ENCODE measurements around the gene COQ3.

The COQ3 gene, protein sequence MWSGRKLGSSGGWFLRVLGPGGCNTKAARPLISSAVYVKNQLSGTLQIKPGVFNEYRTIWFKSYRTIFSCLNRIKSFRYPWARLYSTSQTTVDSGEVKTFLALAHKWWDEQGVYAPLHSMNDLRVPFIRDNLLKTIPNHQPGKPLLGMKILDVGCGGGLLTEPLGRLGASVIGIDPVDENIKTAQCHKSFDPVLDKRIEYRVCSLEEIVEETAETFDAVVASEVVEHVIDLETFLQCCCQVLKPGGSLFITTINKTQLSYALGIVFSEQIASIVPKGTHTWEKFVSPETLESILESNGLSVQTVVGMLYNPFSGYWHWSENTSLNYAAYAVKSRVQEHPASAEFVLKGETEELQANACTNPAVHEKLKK

DNA sequence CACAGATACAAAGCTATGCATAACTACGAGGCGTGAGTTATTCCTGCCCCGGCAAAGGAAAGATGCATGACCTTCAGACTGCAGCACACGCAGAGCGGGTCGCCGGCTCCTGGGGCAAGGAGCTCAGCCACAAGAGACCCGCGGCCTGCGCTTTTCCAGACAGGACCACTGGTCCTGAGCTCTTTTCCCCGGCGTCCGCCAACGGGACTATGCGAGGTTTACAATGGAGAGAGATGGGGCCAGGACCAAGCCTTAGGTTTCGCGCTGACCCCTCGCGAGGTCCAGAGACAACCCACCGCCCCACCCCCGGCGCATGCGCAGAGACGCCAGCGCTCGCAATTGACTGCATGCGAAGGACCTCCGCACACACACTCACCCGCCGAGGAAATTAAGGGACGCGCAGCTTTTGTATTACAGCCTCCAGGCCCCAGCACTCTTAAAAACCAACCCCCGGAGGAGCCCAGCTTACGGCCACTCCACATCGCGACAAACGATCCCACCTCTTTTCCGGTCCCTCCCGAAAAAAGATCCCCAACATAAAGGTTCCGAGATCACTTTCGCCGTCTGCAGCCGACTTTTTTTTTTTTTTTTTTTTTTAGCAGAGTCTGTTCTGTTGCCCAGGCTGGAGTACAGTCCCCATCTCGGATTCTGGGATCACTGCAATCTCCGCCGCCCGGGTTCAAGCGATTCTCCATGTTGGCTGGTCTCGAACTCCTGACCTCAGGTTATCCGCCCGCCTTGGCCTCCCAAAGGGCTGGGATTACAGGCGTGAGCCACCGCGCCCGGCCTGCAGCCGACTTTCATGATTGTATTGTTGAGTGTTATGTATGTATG is at the start of gene COQ3:
Gene COQ3 (minus strand): TSS at position 498 of the 834 bp plus-strand sequence. CDS start 16 bp downstream, at position 482.
- peak; percentile 62 for DNase-seq

DNA sequence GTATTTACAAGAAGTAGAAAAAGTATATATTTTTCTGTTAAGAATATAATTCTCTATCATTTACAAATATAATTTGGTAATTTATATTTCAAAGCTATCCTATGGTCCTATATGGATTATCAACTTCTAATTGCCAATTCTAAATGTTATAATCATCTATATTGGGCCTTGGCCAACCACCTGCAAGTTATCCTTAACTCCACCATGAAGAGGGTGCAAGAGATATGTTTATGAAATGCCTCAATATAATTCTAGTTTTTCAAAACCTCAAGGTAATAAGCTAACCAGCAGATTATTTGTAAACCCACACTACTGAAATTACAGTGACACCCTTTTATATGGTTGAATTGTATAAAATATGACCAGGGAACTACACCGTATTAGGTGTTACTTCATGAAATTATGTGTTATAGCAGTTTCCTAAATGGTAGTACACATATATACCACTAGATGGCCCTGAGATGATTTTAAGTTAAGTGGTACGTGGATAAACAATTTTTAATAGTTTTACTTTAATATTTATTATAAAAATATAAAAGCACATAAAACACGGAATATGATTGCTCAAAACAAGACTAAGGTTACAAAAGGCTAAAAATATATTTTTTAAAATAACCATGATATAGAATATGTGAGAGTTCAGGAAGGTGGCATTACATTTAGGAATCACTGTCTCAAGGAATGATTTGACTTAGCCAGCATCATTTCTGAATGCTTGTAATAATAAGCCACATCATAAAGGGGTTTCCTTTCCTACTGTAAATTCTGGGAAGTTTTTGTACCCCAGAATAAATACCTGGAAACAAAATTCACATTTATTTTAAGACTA is 40.9 kb upstream of the COQ3 start:
- DNase-seq, result peak; percentile 14

DNA sequence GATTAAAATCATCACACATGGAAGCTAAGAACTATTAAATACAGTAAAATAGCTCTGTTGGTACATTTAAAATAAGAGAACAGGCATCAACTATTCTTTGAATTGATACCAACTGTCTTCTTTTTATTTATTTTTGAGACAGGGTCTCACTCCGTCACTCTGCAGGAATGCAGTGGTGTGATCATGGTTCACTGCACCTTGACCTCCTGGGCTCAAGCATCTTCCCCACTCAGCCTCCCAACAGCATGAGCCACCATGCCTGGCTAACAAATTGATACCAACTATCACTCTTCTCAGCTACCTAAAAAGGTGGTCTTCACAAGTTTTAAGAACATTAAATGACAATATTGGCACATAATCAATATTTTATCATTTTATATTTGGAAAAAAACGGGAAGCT is 38.9 kb upstream of the COQ3 start:
- DNase-seq, result no peak

DNA sequence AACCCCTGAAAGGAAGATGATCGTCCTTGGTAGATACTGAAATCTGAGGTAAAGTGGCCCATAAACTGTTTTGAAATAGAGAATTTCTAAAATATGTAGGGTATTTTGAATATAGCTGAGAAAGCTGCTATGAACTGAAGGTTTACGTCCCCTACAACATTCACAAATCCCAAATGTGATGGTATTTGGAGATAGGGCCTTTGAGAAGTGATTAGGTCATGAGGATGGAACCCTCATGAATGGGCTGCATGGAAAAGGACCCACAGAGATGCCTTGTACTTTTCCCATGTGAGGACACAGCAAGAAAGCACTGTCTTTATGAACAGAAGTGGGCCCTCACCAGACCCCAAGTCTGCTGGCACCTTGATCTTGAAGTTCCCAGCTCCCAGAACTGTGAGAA is 37.9 kb upstream of the COQ3 start:
- DNase-seq, result no peak

DNA sequence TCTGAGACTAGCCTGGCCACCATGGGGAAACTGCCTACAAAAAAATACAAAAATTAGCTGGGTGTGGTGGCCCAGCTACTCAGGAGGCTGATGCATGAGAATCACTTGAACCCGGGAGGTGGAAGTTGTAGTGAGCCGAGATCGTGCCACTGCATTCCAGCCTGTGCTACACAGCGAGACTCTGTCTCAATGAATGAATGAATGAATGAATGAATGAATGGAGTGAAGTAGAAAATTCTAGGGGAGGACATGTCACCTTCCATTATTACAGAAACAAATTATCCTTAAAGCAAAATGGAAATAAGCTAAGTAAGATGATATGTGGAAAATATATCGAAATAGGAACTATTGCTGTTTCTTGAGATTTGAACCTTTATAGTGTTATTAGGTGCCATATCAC is 34.0 kb upstream of the COQ3 start:
- DNase-seq, result no peak

DNA sequence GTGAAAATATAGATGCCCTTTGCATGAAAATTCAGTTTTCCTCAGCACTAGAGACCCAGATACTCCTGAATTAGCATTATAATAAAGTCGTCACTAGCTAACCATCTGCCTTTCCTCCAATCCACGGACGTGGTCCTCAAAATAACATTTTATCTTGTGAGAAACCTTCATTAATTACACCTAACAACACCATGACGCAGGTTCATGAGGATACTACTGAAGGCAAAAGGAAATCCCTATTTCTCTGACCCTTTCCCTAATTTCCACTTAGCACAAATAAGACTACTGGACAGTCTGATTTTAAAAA is 32.4 kb upstream of the COQ3 start:
- no peak for DNase-seq

DNA sequence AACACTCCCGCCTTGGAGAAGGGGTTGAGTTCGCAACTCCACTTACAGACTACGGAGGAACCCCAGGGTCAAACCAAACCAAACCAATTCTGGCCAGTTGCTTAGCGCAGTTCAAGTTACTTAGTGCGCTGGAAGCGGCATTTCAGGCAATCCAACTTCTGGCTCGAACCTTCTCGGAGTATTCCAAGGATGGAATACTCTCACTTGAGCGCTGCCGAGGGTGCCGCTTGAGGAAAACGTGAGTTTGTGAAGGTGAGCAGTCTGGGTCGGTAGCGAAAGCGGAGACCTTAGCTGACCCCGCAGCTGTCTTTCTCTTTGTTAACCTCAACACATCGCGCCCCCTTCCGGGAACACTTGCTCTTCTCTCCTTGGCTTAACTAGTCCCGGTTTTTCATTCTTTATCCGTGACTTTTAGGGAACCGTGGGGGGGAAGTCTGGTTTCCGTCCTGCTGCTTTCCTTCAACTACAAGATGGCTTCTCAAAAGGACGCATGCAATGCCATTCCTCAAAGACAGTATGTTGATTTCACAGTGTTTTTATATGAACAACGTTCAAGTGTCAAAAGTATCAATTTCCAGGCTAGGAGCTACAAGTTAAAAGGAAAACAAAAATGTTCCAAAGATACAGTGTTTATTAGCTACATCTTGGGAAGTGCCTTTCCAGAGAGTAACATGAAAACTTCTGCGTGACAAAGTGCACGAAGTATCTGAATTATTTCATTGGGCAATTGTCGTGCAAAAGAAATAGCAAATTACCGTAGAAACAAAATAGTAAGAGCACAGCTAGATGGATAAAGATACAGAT is 31.9 kb upstream of the COQ3 start:
- DNase-seq, result peak; percentile 83

DNA sequence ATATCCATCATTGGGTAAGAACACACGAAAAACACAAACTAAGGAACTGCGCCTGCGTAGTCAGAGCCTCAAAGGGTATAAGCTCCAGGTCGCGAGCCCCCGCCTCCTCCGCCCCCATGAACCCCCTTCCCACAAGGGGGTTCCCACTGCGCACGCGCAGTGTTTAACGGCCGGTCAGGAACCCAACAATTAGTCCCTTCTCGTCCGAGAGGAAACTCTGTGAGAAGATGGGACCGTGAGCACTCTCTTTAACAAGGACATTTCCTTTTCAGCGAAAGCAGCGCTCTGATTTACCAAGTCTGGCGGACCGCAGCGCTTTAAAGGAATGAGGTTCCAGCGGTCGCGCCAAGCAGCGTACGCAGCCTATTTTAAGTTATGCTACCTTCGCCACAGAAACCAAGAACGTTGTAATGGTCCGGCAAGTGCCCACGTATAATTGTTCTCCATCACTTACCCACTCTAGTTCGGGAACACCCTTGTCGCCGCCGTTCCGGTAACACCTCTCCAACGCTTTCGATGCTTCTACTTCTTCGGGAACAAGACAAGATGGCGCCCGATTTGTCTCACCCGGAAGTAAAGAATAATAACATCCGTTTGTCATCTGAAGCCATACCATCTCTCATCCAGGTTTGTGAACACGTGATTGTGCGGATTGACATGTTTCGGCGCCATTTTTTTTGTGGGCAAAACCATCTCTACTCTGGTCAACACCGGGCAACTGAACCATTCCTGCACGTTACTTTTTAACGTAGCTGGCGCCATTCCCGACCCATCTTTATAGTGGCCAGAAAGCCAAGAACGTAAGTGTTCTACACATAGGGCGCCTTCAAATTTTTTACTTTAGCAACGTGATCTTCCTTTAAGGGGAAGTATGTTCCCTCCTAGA is 31.0 kb upstream of the COQ3 start, which contains the start of gene PNISR:
Gene PNISR (minus strand): TSS at position 548 of the 886 bp plus-strand sequence. CDS start 10,649 bp downstream, outside the sequence.
- peak; percentile 95 for DNase-seq

DNA sequence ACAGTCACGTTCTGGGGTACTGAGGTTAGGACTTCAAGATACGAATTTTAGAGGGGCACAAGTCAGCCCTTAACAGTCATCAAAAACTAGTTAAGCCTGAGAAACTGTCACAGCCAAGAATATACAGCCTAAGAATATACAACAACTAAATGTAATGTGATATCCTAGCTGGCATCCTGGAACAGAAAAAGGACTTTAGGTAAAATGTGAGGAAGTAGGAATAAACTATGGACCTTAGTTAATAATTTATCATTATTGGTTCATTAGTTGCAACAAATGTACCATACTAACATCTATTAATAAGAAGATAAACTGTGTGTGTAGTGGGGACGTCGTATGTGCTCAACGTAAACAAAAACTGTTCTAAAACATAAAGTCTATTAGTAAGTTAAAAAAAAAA is 30.0 kb upstream of the COQ3 start:
- DNase-seq, result no peak

DNA sequence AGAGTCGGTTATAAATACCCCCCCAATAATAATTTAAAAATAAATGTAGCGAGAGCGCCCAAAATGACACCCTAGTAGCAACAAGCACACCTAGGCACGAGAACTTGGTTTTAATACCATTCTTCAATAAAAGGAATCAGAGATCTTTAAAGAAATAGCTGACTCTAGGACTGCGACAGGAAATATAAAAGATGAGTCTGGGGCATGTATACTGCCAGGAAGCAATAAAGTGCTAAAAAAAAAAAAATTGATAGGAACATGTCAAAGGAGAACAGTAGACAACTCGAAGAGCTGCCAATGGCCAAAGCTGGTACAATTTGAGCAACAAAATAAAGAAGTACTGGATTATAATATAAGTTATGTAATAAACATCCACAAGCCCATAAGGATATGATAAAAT is 28.9 kb upstream of the COQ3 start:
- no peak for DNase-seq

DNA sequence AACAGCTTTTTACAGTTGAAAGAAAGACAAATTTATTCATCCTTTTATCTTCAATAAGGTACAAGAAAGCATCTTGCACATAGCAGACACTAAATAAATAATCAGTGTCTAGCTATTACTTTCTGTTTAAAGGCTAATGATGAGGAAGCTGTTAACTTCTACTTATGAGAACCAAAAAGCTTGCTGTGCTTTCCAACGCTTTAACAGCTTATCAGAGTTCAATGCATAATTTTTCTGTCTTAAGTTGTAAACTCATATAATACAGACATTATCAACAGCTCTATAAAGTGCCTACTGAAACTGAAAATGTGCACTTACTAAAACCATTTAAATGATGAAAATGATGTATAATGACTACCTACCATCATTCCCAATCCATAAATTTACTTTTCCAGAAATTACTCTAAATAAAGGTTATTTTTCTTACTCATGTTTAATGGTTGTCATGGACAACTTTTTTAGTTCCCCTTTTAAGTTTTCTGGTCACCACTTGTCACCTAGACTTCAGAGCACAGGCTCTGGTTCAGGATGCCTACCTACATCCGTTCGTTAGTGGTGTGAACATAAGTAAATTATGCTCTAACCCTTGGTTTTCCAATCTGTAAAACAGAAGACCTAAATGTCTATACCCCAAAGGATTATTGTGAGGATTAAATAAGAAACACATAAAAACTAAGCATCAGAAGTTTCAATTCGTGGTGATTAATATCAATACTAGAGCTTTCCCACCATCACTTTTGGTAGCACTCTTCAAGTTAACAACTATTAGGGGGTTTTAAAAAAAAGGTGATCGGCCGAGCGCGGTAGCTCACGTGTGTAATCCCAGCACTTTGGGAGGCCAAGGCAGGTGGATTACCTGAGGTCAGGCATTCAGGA is 23.1 kb upstream of the COQ3 start:
- DNase-seq, result no peak

DNA sequence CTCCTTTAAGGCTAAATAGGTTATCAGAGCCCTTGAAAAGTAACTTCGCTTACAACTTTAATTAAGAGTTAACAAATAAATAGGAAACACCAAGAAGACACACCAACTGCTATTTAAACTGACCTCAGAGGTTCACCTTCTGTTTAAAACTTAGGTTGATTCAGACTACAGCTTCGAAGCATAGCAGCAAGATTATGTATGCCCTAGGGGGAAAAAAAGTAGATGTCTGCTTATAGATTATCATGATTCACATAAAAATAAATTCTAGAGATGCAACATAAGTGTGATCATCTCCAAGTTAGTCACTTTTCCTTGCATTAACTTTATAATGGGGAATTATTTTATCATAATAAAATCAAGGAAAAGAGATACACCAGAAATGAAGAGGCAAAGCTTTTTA is 22.2 kb upstream of the COQ3 start:
- DNase-seq, result no peak

DNA sequence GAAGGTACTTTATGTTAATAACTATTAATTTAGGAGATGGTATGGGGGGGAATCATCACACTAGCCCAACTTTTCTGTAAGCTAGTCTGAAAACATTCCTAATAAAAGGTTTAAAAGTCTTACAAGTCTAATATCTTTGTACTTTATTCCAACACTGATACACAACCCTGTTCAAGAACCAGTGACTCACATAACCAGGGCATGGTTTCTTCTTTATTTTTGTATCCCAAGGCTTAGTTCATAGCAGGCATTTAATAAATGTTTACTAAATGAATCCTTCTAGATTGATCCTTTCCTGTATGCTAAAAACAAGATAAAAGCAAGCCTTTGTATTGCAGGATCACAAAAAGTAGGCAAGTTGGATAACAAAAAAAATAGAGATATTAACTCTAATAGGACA is 21.5 kb upstream of the COQ3 start:
- no peak for DNase-seq

DNA sequence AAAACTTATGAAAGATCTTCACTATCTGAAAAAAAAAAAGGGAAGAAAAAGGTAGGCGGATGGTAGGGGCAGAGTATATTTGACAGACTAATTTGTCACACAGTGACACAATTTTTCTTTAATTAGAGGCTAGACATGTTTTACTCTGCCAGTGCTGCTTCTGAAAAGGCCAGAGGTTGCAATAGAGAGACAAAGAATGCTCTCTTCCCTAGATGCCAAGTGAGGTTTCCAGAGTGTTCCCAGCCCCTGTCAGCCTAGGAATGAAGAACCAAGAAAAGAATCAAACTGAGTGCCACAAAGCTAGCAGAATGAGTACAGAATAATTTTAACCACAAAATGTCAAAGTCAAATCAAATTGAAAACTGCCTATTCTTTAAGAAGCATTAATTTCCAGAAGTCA is 18.1 kb upstream of the COQ3 start:
- no peak for DNase-seq

DNA sequence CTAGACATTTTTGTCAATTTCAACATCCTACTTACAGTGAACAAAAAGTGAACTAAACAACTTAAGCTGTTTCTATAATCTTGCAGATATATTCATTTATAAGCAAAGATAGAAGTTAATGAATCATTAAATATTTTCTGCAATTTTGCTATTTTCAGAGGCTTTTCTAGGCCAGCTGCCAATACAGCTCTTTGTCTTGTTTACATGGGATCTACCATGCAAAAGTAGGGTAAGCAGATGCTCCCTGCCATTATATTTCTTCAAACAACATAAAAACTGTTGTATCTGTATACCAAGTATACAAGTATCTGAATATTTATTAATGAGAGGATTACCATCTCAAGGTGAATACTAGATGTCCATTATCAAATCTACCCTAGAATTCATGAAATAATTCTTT is 15.7 kb upstream of the COQ3 start:
- no peak for DNase-seq

DNA sequence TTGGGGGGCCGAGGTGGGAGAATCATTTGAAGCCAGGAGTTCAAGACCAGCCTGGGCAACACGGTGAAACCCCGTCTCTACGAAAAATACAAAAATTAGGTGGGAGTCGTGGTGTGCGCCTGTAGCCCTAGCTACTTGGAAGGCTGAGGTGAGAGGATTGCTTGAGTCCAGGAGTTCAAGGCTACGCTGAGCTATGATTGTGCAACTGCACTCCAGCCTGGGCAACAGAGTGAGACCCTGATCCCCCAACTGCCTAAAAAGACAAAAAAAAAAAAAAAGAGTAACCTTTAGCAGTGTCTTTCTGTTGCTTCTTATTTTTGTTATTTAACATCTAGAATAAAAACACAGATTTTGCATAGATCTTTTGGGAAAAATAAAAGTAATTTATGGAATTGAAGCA is 13.1 kb upstream of the COQ3 start:
- DNase-seq, result no peak

DNA sequence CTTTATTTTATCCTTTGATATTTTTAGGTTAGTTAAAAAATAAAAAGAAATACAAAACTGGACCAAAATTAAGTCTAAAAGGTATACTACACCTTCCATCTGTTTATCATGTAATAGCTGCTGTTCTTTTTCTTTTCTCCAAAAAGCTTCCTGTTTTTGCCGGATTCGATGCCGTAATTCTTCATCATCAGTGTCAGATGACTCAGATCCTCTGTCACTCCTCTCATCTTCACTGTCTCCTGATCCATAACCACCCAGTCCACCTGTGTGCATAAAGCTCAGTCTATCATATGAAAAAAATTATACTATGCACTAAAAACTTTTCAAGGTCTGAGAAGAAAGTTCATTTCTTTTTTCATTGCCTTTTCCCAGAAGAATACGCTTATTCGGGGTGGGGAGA is 8.5 kb upstream of the COQ3 start:
- no peak for DNase-seq

DNA sequence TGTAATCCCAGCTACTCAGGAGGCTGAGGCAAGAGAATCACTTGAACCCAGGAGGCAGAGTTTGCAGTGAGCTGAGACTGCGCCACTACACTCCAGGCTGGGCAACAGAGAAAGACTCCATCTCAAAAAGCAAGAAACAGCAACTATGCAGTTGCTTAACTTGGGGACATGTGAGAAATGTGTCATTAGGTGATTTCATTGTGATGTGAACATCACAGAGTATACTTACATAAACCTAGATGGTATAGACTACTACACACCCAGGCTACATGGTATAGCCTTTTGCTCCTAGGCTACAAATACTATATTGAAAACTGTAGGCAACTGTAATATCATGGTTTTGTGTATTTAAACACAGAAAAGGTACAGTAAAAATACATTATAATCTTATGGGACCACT is 3.3 kb upstream of the COQ3 start:
- no peak for DNase-seq

DNA sequence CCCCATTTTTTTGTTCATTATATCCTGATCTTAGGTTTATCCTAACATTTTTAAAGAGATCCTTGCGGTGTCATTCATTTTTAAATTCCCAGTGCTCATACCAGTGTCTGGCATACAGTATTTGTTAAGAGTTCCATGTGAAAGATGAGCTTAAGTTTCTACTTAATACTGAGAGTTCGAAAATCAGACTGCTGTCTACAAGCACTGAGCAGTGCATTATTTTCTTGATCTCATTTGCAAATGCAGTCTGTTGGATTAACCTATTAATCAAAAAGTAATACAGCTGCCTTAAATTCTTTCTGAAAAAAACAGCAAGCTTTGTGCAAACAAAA is 663 bp downstream of the COQ3 start:
- DNase-seq, result no peak

DNA sequence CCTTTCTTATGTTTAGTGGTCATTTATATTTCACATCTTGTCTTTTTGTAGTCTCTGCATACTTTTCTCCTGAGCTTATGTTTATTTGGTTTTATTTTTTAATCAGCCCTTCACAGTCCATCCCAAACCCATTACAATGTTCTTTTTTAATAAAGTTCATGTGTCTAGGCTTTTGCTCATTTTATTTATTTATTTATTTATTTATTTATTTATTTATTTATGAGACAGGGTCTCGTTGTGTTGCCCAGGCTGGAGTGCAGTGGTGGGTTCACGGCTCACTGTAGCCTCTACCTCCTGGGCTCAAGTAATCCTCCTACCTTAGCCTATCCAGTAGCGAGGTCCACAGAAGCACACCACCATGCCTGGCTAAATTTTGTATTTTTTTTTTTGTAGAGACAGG is 3.1 kb downstream of the COQ3 start:
- DNase-seq, result no peak

DNA sequence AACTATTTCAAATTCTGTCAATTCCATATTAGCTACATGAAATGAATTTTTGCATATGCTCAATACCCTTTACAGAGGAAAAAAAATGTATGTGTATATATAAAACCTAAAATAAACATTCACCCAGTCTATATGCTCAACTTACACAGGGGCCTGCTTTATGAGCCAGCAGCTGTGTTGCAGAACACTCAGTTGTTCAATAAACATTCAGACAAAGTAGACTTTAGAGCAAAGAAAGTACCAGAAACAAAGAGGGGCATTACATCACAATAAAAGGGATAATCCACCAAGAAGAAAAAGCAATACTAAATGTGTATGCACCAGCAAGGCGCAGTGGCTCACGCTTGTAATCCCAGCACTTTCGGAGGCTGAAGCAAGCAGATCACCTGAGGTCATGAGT is 9.5 kb downstream of the COQ3 start:
- DNase-seq, result no peak

Measured in NCI-H748 treated with DMSO at 0.1 percent for 48 hours (cell line).